HCT116 (cell line): Measurements from ENCODE around the gene ANXA5. TPM values are rescaled to one million over a fixed set of nuclear protein-coding genes. Genes with fewer than 3 reads are reported as not detected.

ENCODE experiments used
- ATAC-seq: fragments of 200-7000 bp; cut with Tn5 transposase; 2 replicates; pipeline ENCODE4 v1.9.1; 2020; ENCODE audit warnings: mild to moderate bottlenecking, moderate library complexity
- BruUV-seq: library from RNA; stranded (reverse); fragments of 400-500 nt; replicated peaks from 2 replicates; lab custom pipeline; 2021; lab: Mats Ljungman, UMichigan
- CTCF ChIA-PET: fragments of 300-600 bp; sonication (Branson Sonifier 250); formaldehyde crosslinking; loops from one replicate; lab custom pipeline; 2021; ENCODE audit warnings: antibody characterized with exemption; lab: Charles Lee
- POLR2A ChIA-PET: fragments of 300-600, 350-600 bp; sonication (Branson Sonifier 250); formaldehyde crosslinking; loops from one replicate; lab custom pipeline; 2021; ENCODE audit warnings: antibody characterized with exemption; lab: Charles Lee
- RAD21 ChIA-PET, 2 experiments: fragments of 300-600 bp; sonication (Branson Sonifier 250); formaldehyde crosslinking; loops; one replicate each; lab custom pipeline; 2023; ENCODE audit warnings: low total read pairs in 2 of 2; ENCODE audit not compliant: uncharacterized antibody in 2 of 2, unreplicated experiment in 2 of 2, low non-redundant PET in 1 of 2; lab: Charles Lee
- DNase-seq: peaks from one replicate; pipeline ENCODE4 v3.0.0-alpha.2; 2010; ENCODE audit warnings: low read depth, low spot score
- H2AFZ ChIP-seq: fragments of 200-600 bp; shearing (Covaris generic), sonication (generic); 2 replicates; pipeline ENCODE4 v1.6.1; 2017; ENCODE audit warnings: low read depth, mixed run types, mixed read lengths, antibody characterized with exemption, low read length; ENCODE audit not compliant: poor library complexity, severe bottlenecking
- H3K27ac ChIP-seq: 2 replicates; pipeline ENCODE4 v1.5.1; 2012; ENCODE audit warnings: low read depth, low read length
- H3K27me3 ChIP-seq: fragments of 200-600 bp; sonication (generic); 2 replicates; pipeline ENCODE4 v1.6.1; 2016; ENCODE audit warnings: mixed run types, low read length, mixed read lengths; ENCODE audit not compliant: insufficient read depth
- H3K36me3 ChIP-seq, 2 experiments: fragments of 200-500 bp in 1 of 2; fragments of 200-600 bp in 1 of 2; sonication (Bioruptor generic) in 1 of 2; sonication (generic) in 1 of 2; 2 replicates each; pipeline versions ENCODE4 v1.5.1 to v1.6.1; 2014 to 2016; ENCODE audit warnings: low read length in 2 of 2, inconsistent platforms in 1 of 2, mixed read lengths in 1 of 2, mixed run types in 1 of 2; ENCODE audit not compliant: insufficient read depth in 2 of 2, control insufficient read depth in 1 of 2
- H3K4me1 ChIP-seq, 2 experiments: fragments of 200-600 bp in 1 of 2; sonication (generic) in 1 of 2; 2 replicates each; pipeline versions ENCODE4 v1.5.1 to v1.6.1; 2012 to 2017; ENCODE audit warnings: low read length in 2 of 2, inconsistent platforms in 1 of 2, mild to moderate bottlenecking in 1 of 2, mixed read lengths in 1 of 2, mixed run types in 1 of 2, moderate library complexity in 1 of 2; ENCODE audit not compliant: insufficient read depth in 2 of 2, control insufficient read depth in 1 of 2
- H3K4me2 ChIP-seq: fragments of 200-600 bp; sonication (generic); 2 replicates; pipeline ENCODE4 v1.6.1; 2017; ENCODE audit warnings: mixed run types, low read length, mixed read lengths
- H3K4me3 ChIP-seq, 2 experiments: fragments of 200-600 bp in 1 of 2; sonication (generic) in 1 of 2; replicated peaks in 1 of 2; 2 replicates each; pipeline ENCODE4 v1.5.1; 2011 to 2016; ENCODE audit warnings: low read length in 2 of 2, control low read depth in 1 of 2, low read depth in 1 of 2, mild to moderate bottlenecking in 1 of 2, mixed read lengths in 1 of 2, mixed run types in 1 of 2
- H3K79me2 ChIP-seq: fragments of 200-600 bp; sonication (generic); 2 replicates; pipeline ENCODE4 v1.6.1; 2017; ENCODE audit warnings: mild to moderate bottlenecking, mixed run types, low read length, moderate library complexity, mixed read lengths; ENCODE audit not compliant: insufficient read depth
- H3K9ac ChIP-seq: fragments of 200-600 bp; sonication (generic); 2 replicates; pipeline ENCODE4 v1.6.1; 2016; ENCODE audit warnings: low read length, mixed read lengths
- H3K9me2 ChIP-seq: fragments of 200-600 bp; sonication (generic), shearing (Covaris generic); 2 replicates; pipeline ENCODE4 v1.6.1; 2017; ENCODE audit warnings: mixed run types, mild to moderate bottlenecking, moderate library complexity; ENCODE audit not compliant: insufficient read depth
- H3K9me3 ChIP-seq, 2 experiments: fragments of 200-500 bp in 1 of 2; fragments of 200-600 bp in 1 of 2; sonication (Bioruptor generic) in 1 of 2; sonication (generic) in 1 of 2; 2 replicates each; pipeline ENCODE4 v1.6.1; 2014 to 2017; ENCODE audit warnings: low read length in 2 of 2, mixed read lengths in 2 of 2, inconsistent platforms in 1 of 2, low read depth in 1 of 2, mild to moderate bottlenecking in 1 of 2, mixed run types in 1 of 2, moderate library complexity in 1 of 2; ENCODE audit not compliant: control insufficient read depth in 1 of 2, insufficient read depth in 1 of 2
- H4K20me1 ChIP-seq: fragments of 200-600 bp; sonication (generic), shearing (Covaris generic); 2 replicates; pipeline ENCODE4 v1.6.1; 2017; ENCODE audit warnings: mixed run types, mild to moderate bottlenecking, moderate library complexity; ENCODE audit not compliant: insufficient read depth
- CBX3 ChIP-seq: IDR thresholded peaks from 2 replicates; pipeline ENCODE4 v1.6.1; 2012; ENCODE audit warnings: low read depth
- CEBPB ChIP-seq: IDR thresholded peaks from 2 replicates; pipeline ENCODE4 v1.6.1; 2012; ENCODE audit warnings: low read depth
- EGR1 ChIP-seq: IDR thresholded peaks from 2 replicates; pipeline ENCODE4 v1.6.1; 2012; ENCODE audit warnings: low read depth
- EZH2phosphoT487 ChIP-seq: fragments of 200-600 bp; IDR thresholded peaks from 2 replicates; pipeline ENCODE4 v1.6.1; 2018; ENCODE audit warnings: antibody characterized with exemption, borderline replicate concordance
- JUND ChIP-seq: IDR thresholded peaks from 2 replicates; pipeline ENCODE4 v1.6.1; 2012
- POLR2A ChIP-seq: IDR thresholded peaks from 2 replicates; pipeline ENCODE4 v1.7.0; 2011; ENCODE audit warnings: borderline replicate concordance; ENCODE audit not compliant: insufficient read depth, insufficient read length; ENCODE audit errors: extremely low read depth
- POLR2AphosphoS5 ChIP-seq: IDR thresholded peaks from 2 replicates; pipeline ENCODE4 v1.6.1; 2011; ENCODE audit warnings: mild to moderate bottlenecking, low read depth, low read length, moderate library complexity
- RAD21 ChIP-seq: IDR thresholded peaks from 2 replicates; pipeline ENCODE4 v1.6.1; 2012; ENCODE audit warnings: low read depth, mild to moderate bottlenecking
- SIN3A ChIP-seq: IDR thresholded peaks from 2 replicates; pipeline ENCODE4 v1.6.1; 2012; ENCODE audit warnings: low read depth
- SP1 ChIP-seq: IDR thresholded peaks from 2 replicates; pipeline ENCODE4 v1.6.1; 2012; ENCODE audit warnings: low read depth
- SRF ChIP-seq: IDR thresholded peaks from 2 replicates; pipeline ENCODE4 v1.6.1; 2012; ENCODE audit warnings: low read depth
- TCF7L2 ChIP-seq: IDR thresholded peaks from 2 replicates; pipeline ENCODE4 v1.7.0; 2011; ENCODE audit warnings: borderline replicate concordance, inconsistent platforms; ENCODE audit not compliant: insufficient read depth, insufficient read length; ENCODE audit errors: extremely low read depth
- YY1 ChIP-seq: IDR thresholded peaks from 2 replicates; pipeline ENCODE4 v1.6.1; 2011; ENCODE audit warnings: low read length, low read depth, moderate library complexity, mild to moderate bottlenecking; ENCODE audit not compliant: insufficient replicate concordance; ENCODE audit errors: extremely low read depth
- ZFX ChIP-seq: fragments of 450-650 bp; IDR thresholded peaks from 2 replicates; pipeline ENCODE4 v1.6.1; 2017
- ZNF274 ChIP-seq: fragments of 200-500 bp; sonication (Bioruptor generic); IDR thresholded peaks from 2 replicates; pipeline ENCODE4 v1.6.1; 2014; ENCODE audit warnings: mild to moderate bottlenecking, low read depth, low read length, inconsistent platforms
- intact Hi-C: fragments of 100-400 bp; cut with micrococcal nuclease; formaldehyde crosslinking; loops from 2 replicates; pipeline ENCODE4 v1.10.0; 2022
- total RNA-seq: library from RNA; stranded (reverse); gene quantifications from one replicate; pipeline ENCODE4 v1.2.1, GENCODE V29; 2021; ENCODE audit not compliant: unreplicated experiment
- TF ChIP-seq, protein P1 (sequence below): IDR thresholded peaks from 2 replicates; pipeline ENCODE4 v1.6.1; 2012
- TF ChIP-seq, protein P2 (sequence below): IDR thresholded peaks from 2 replicates; pipeline ENCODE4 v1.6.1; 2012; ENCODE audit warnings: low read depth

ANXA5 gene
- total RNA-seq, 1 experiment from 2014 or later, result 186 TPM

DNA sequence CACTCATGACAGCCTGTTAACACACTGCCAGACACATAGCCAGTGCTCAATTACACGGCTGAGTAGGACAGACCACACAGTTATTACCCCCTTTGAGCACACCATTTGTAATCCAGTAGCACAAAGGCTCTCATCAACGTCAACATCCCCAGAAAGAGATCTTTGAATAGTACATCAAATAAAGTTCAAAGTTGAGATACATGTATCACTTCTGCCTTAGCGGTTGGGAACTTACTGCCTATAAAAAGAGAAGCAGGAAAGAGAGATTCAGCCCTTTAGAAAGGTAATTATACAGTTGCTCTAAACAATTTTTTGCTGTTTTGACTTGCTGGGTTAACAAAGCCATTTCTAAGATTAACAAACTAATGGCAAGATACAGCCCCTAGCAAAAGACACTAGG lies 16.2 kb downstream of the ANXA5 start:
- no peaks in the 10 kb centered on the region for H3K27me3 ChIP-seq
- H3K79me2 ChIP-seq, result peaks cover 10% of the 10 kb centered on the region; the same call in 1 of the 2 replicates
- TF ChIP-seq TCF7L2 (no peak), ZNF274 (no peak), EGR1 (no peak), SP1 (no peak), EZH2phosphoT487 (no peak), CBX3 (no peak), SIN3A (no peak), POLR2AphosphoS5 (no peak), ZFX (no peak), JUND (no peak)
- TF ChIP-seq, protein P1, sequence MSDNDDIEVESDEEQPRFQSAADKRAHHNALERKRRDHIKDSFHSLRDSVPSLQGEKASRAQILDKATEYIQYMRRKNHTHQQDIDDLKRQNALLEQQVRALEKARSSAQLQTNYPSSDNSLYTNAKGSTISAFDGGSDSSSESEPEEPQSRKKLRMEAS, result no peak
- TF ChIP-seq, all 23 proteins: peak for 0
- Histone ChIP-seq H3K36me3 (peaks cover 43 to 47% of the 10 kb centered on the region in 2 experiments), H3K4me1 (no peaks in the 10 kb centered on the region), H3K27ac (no peak overlapping the region), H3K4me2 (no peak overlapping the region), H3K9me3 (no peaks in the 10 kb centered on the region), H4K20me1 (no peaks in the 10 kb centered on the region; the same call in 1 of the 2 replicates), H2AFZ (no peak overlapping the region), H3K9ac (no peak overlapping the region), H3K9me2 (no peaks in the 10 kb centered on the region), H3K4me3 (no peak overlapping the region)
- BruUV-seq, result no TSS peak
- intact Hi-C loops, result no loop called here
- ATAC-seq (no peak), DNase-seq (no peak)
- ChIA-PET RAD21 (no interaction called here), CTCF (no interaction called here), POLR2A (no interaction called here)

DNA sequence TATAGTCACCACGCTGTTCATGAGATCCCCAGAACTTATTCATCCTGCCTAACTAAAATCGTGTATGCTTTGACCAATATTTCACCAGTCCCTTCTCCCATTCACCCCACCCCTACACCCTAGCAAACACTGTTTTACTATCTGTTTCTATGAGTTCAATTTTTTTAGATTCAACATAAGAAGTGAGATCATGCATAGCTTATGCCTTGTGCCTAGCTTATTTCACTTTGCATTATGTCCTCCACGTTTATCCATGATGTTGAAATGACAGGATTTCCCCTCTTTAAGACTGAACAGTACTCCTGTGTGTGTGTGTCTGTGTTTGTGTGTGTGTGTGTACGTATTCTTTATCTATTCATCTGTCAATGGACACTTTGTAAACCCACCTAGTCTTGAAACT lies 16.8 kb downstream of the ANXA5 start:
- Histone ChIP-seq H4K20me1 (no peaks in the 10 kb centered on the region; the same call in 1 of the 2 replicates), H3K36me3 (peaks cover 43 to 47% of the 10 kb centered on the region in 2 experiments), H3K9ac (no peak overlapping the region), H3K27me3 (no peaks in the 10 kb centered on the region), H3K4me2 (no peak overlapping the region), H2AFZ (no peak overlapping the region), H3K9me2 (no peaks in the 10 kb centered on the region), H3K9me3 (no peaks in the 10 kb centered on the region), H3K79me2 (peaks cover 5% of the 10 kb centered on the region; the same call in 1 of the 2 replicates), H3K4me1 (no peaks in the 10 kb centered on the region), H3K27ac (no peak overlapping the region), H3K4me3 (no peak overlapping the region)
- no peak for ATAC-seq
- DNase-seq, result no peak
- no TSS peak for BruUV-seq
- RAD21 ChIA-PET, result no interaction called here
- TF ChIP-seq, protein P1, result no peak
- TF ChIP-seq, protein P2, sequence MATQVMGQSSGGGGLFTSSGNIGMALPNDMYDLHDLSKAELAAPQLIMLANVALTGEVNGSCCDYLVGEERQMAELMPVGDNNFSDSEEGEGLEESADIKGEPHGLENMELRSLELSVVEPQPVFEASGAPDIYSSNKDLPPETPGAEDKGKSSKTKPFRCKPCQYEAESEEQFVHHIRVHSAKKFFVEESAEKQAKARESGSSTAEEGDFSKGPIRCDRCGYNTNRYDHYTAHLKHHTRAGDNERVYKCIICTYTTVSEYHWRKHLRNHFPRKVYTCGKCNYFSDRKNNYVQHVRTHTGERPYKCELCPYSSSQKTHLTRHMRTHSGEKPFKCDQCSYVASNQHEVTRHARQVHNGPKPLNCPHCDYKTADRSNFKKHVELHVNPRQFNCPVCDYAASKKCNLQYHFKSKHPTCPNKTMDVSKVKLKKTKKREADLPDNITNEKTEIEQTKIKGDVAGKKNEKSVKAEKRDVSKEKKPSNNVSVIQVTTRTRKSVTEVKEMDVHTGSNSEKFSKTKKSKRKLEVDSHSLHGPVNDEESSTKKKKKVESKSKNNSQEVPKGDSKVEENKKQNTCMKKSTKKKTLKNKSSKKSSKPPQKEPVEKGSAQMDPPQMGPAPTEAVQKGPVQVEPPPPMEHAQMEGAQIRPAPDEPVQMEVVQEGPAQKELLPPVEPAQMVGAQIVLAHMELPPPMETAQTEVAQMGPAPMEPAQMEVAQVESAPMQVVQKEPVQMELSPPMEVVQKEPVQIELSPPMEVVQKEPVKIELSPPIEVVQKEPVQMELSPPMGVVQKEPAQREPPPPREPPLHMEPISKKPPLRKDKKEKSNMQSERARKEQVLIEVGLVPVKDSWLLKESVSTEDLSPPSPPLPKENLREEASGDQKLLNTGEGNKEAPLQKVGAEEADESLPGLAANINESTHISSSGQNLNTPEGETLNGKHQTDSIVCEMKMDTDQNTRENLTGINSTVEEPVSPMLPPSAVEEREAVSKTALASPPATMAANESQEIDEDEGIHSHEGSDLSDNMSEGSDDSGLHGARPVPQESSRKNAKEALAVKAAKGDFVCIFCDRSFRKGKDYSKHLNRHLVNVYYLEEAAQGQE, result no peak
- TF ChIP-seq SP1, result no peak
- no peak for TF ChIP-seq YY1
- no peak for TF ChIP-seq SRF
- TF ChIP-seq POLR2A, result no peak
- TF ChIP-seq CEBPB, result no peak
- no peak for TF ChIP-seq EGR1
- TF ChIP-seq ZFX, result no peak
- no peak for TF ChIP-seq EZH2phosphoT487
- TF ChIP-seq RAD21, result no peak
- no peak for TF ChIP-seq TCF7L2
- POLR2A ChIA-PET, result no interaction called here
- intact Hi-C loops, result no loop called here
- CTCF ChIA-PET, result no interaction called here
